BJ (cell line): ENCODE data around the gene TMEM219. TPM values are rescaled to one million over a fixed set of nuclear protein-coding genes. Genes with fewer than 3 reads are reported as not detected.

ENCODE experiments used
- CTCF ChIA-PET: fragments of 350-600 bp; formaldehyde crosslinking; extraction: SDS; loops from one replicate; lab custom pipeline; 2021; ENCODE audit warnings: antibody characterized with exemption, inconsistent platforms; lab: Yijun Ruan, JAX
- POLR2A ChIA-PET: fragments of 300-600 bp; sonication (Branson Sonifier 250); formaldehyde crosslinking; extraction: SDS; loops from one replicate; lab custom pipeline; 2021; ENCODE audit warnings: antibody characterized with exemption; lab: Charles Lee
- DNase-seq: peaks from one replicate; pipeline ENCODE4 v3.0.0-alpha.2; 2011; ENCODE audit warnings: low read depth
- H3K27me3 ChIP-seq: 2 replicates; pipeline ENCODE4 v1.6.0; 2011; ENCODE audit warnings: low read length; ENCODE audit not compliant: control insufficient read depth, insufficient read depth
- H3K36me3 ChIP-seq: 2 replicates; pipeline ENCODE4 v1.5.1; 2011; ENCODE audit warnings: low read length; ENCODE audit not compliant: control insufficient read depth, insufficient read depth
- H3K4me3 ChIP-seq: 2 replicates; pipeline ENCODE4 v1.5.1; 2011; ENCODE audit warnings: low read depth, mild to moderate bottlenecking, control low read depth, low read length
- CTCF ChIP-seq: IDR thresholded peaks from 2 replicates; pipeline ENCODE4 v1.5.1; 2011; ENCODE audit warnings: low read depth, mild to moderate bottlenecking, control low read depth, inconsistent platforms, low read length, moderate library complexity; ENCODE audit not compliant: insufficient read depth
- polyA plus RNA-seq: library from polyadenylated mRNA; depleted of rRNA; stranded (reverse); fragments of >200 nt; gene quantifications from 2 replicates; pipeline ENCODE4 v1.2.3, GENCODE V29; 2011

Gene TMEM219
- polyA plus RNA-seq, 1 experiment: 146 TPM

- DNase-seq: no peak
- Histone ChIP-seq H3K27me3 (no peaks in the 10 kb centered on the region), H3K36me3 (peaks cover 29% of the 10 kb centered on the region), H3K4me3 (peak overlapping the region; percentile 83)
- ChIA-PET CTCF (interaction anchor here (0.9 to 1.8 kb wide), 4 partner anchors 11 to 128 kb away, joined by 3 to 4 read pairs (median 3); no protein-coding TSS in a partner anchor), POLR2A (no interaction called here)
- no peak for TF ChIP-seq CTCF
Observed at GRCh38 chr16:29975811-29976511, 14.1 kb downstream of the TMEM219 start.

- Histone ChIP-seq H3K36me3 (peaks cover 35% of the 10 kb centered on the region), H3K27me3 (no peaks in the 10 kb centered on the region), H3K4me3 (no peak overlapping the region)
- ChIA-PET POLR2A (no interaction called here), CTCF (interaction anchor here (1.2 to 1.3 kb wide), 2 partner anchors 12 to 16 kb away, joined by 3 read pairs; no protein-coding TSS in a partner anchor)
- no peak for DNase-seq
- TF ChIP-seq CTCF: no peak
Observed at GRCh38 chr16:29977063-29977825, 15.4 kb downstream of the TMEM219 start.

GRCh38 chr16:29978081-29978480 lies 16.2 kb downstream of the TMEM219 start:
- CTCF ChIA-PET: interaction anchor here (0.6 kb wide), 1 partner anchor 661 kb away, joined by 3 read pairs; no protein-coding TSS in a partner anchor
- Histone ChIP-seq H3K27me3 (no peaks in the 10 kb centered on the region), H3K4me3 (no peak overlapping the region), H3K36me3 (peaks cover 41% of the 10 kb centered on the region)
- POLR2A ChIA-PET: no interaction called here
- no peak for DNase-seq
- TF ChIP-seq CTCF: no peak

- CTCF ChIA-PET: interaction anchor here (0.6 kb wide), 1 partner anchor 661 kb away, joined by 3 read pairs; no protein-coding TSS in a partner anchor
- TF ChIP-seq CTCF: no peak
- H3K27me3 ChIP-seq: no peaks in the 10 kb centered on the region
- POLR2A ChIA-PET: no interaction called here
- H3K4me3 ChIP-seq: no peak overlapping the region
- peaks cover 46% of the 10 kb centered on the region for H3K36me3 ChIP-seq
- DNase-seq: no peak
Observed at GRCh38 chr16:29978564-29979270, 16.8 kb downstream of the TMEM219 start.
